GM21447 (cell line): ENCODE results near the gene CORO6.

Source experiments
- ATAC-seq: cut with Tn5 transposase; IDR thresholded peaks from one replicate; pipeline ENCODE4 v1.9.1; 2021; ENCODE audit not compliant: unreplicated experiment

CORO6 gene

GRCh38 chr17:29567304-29567553 is 55.5 kb downstream of the CORO6 start:
- no peak for ATAC-seq

GRCh38 chr17:29566473-29567303 is 56.0 kb downstream of the CORO6 start, which contains the start of gene ABHD15:
Gene ABHD15, minus strand, starts transcription at chr17:29567037. Its CDS starts 71 bp downstream, at chr17:29566966.
- no peak for ATAC-seq

DNA sequence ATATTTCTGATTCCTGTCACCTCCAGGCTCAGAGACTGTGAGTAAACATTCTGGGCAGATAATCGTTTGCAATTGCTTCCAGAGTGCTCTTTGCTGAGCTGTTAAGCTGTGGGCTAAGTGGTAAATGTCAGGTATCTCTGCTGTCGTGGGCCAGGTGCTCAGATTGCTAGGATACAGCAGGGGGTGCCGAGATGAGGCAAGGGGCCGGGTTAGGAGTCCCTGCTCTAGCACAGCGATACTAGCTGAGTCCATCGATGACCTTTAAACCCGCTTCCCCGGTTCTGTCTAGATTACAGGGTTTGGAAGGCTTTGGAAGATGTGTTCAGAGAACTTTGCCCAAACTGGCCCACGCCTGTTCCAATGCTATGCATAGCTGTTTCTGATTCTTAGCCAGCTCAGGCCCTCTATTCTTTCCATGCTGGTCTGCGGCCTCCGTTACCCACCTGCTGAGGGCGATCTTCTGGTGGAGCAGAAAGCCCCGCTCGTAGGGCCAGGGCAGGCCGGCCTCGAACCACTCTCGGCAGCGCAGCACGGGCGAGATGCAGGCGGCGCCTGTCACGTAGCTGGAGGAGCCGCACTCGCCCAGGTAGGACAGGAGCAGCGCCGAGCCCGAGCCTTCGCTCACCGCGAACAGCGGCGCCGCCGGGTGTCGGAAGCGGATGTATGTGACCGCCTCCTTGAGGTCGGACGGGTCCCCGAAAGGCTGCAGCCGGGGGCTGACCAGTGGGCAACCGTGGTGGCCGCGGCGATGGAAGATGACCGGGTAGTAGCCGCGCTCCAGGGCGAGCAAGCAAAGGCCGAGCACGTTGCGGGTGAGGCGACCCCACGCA is 56.9 kb downstream of the CORO6 start:
- ATAC-seq = no peak
